ENCODE data around the gene POTEM. TPM values are rescaled to one million over a fixed set of nuclear protein-coding genes. Genes with fewer than 3 reads are reported as not detected.

The POTEM gene
- total and polyA plus RNA-seq, 4 donors = not detected

Small RNA genes within 50 kb of the gene (small RNA-seq; reads per million reads assigned to genes)
- gene RNU6-1239P = not detected

Data from liver (tissue), 5 donors.